Loucy (cell line): ENCODE data around the gene OR13J1.

Experiments used
- H2AFZ ChIP-seq: fragments of 200-600 bp; sonication (generic); 2 replicates; pipeline ENCODE4 v1.6.0; 2016; ENCODE audit warnings: antibody characterized with exemption, mild to moderate bottlenecking, low read length, moderate library complexity
- H3F3A ChIP-seq: fragments of 200-600 bp; 2 replicates; pipeline ENCODE4 v1.6.0; 2016; ENCODE audit warnings: antibody characterized with exemption, low read depth, mild to moderate bottlenecking
- H3K27me3 ChIP-seq: fragments of 200-600 bp; sonication (generic); 2 replicates; pipeline ENCODE4 v1.6.1; 2014; ENCODE audit warnings: low read length, mild to moderate bottlenecking; ENCODE audit not compliant: insufficient read depth, poor library complexity, severe bottlenecking
- H3K36me3 ChIP-seq: fragments of 200-600 bp; sonication (generic); 2 replicates; pipeline ENCODE4 v1.6.1; 2016; ENCODE audit warnings: low read length; ENCODE audit not compliant: insufficient read depth
- H3K4me1 ChIP-seq: fragments of 200-600 bp; sonication (generic); 2 replicates; pipeline ENCODE4 v1.5.1; 2014; ENCODE audit warnings: low read length, mild to moderate bottlenecking; ENCODE audit not compliant: insufficient read depth, poor library complexity, severe bottlenecking
- H3K4me2 ChIP-seq: fragments of 200-600 bp; sonication (generic); 2 replicates; pipeline ENCODE4 v1.6.0; 2014; ENCODE audit warnings: antibody characterized with exemption, low read length, low read depth, mild to moderate bottlenecking; ENCODE audit not compliant: poor library complexity, severe bottlenecking
- H3K4me3 ChIP-seq: fragments of 200-600 bp; sonication (generic); 2 replicates; pipeline ENCODE4 v1.5.1; 2014; ENCODE audit warnings: low read length, mild to moderate bottlenecking, mixed read lengths; ENCODE audit not compliant: poor library complexity, severe bottlenecking
- H3K79me2 ChIP-seq: fragments of 200-600 bp; sonication (generic); 2 replicates; pipeline ENCODE4 v1.6.1; 2014; ENCODE audit warnings: low read length; ENCODE audit not compliant: insufficient read depth
- H3K9ac ChIP-seq: fragments of 200-600 bp; sonication (generic); 2 replicates; pipeline ENCODE4 v1.6.0; 2014; ENCODE audit warnings: mild to moderate bottlenecking, low read depth, low read length, moderate library complexity; ENCODE audit not compliant: poor library complexity, severe bottlenecking
- H3K9me2 ChIP-seq: fragments of 200-600 bp; sonication (generic); replicated peaks from 2 replicates; pipeline ENCODE4 v1.6.1; 2016; ENCODE audit warnings: low read depth, low read length, mixed read lengths
- H3K9me3 ChIP-seq: fragments of 200-600 bp; sonication (generic); 2 replicates; pipeline ENCODE4 v1.6.1; 2014; ENCODE audit warnings: mild to moderate bottlenecking, antibody characterized with exemption, low read length, low read depth; ENCODE audit not compliant: insufficient read depth
- H4K20me1 ChIP-seq: fragments of 200-600 bp; sonication (generic); 2 replicates; pipeline ENCODE4 v1.6.0; 2014; ENCODE audit warnings: antibody characterized with exemption, low read length, mild to moderate bottlenecking; ENCODE audit not compliant: insufficient read depth, poor library complexity, severe bottlenecking
- CTCF ChIP-seq: fragments of 200-600 bp; sonication (generic); conservative IDR thresholded peaks from 2 replicates; pipeline ENCODE4 v1.5.1; 2014; ENCODE audit warnings: mild to moderate bottlenecking, antibody characterized with exemption, low read length
- EZH2phosphoT487 ChIP-seq: fragments of 200-600 bp; IDR thresholded peaks from 2 replicates; pipeline ENCODE4 v1.6.1; 2018; ENCODE audit warnings: antibody characterized with exemption, mild to moderate bottlenecking, moderate library complexity, borderline replicate concordance

Gene OR13J1

GRCh38 chr9:35882263-35882848 is 12.2 kb upstream of the OR13J1 start:
- Histone ChIP-seq H3K4me3 (no peak overlapping the region), H3K9me2 (no peaks in the 10 kb centered on the region), H4K20me1 (no peaks in the 10 kb centered on the region), H3K4me2 (no peak overlapping the region), H3K9ac (no peak overlapping the region), H2AFZ (no peak overlapping the region; the same call in 1 of the 2 replicates), H3K9me3 (no peaks in the 10 kb centered on the region), H3K4me1 (no peaks in the 10 kb centered on the region), H3F3A (no peaks in the 10 kb centered on the region), H3K27me3 (no peaks in the 10 kb centered on the region), H3K79me2 (no peaks in the 10 kb centered on the region), H3K36me3 (no peaks in the 10 kb centered on the region)
- TF ChIP-seq CTCF (peak; percentile 97), EZH2phosphoT487 (no peak)

GRCh38 chr9:35872505-35872904 is 2.3 kb upstream of the OR13J1 start:
- no peaks in the 10 kb centered on the region for H4K20me1 ChIP-seq
- H3K9ac ChIP-seq: no peak overlapping the region
- H3K27me3 ChIP-seq: no peaks in the 10 kb centered on the region
- no peaks in the 10 kb centered on the region for H3K4me1 ChIP-seq
- no peaks in the 10 kb centered on the region; the same call in 1 of the 2 replicates for H3K9me3 ChIP-seq
- no peak for TF ChIP-seq EZH2phosphoT487
- TF ChIP-seq CTCF: no peak
- H3K4me3 ChIP-seq: no peak overlapping the region
- H3F3A ChIP-seq: no peaks in the 10 kb centered on the region
- H2AFZ ChIP-seq: no peak overlapping the region
- no peaks in the 10 kb centered on the region for H3K79me2 ChIP-seq
- no peak overlapping the region for H3K4me2 ChIP-seq
- no peaks in the 10 kb centered on the region for H3K9me2 ChIP-seq
- H3K36me3 ChIP-seq: no peaks in the 10 kb centered on the region

GRCh38 chr9:35871545-35871944 is 1.3 kb upstream of the OR13J1 start:
- H3K4me2 ChIP-seq: no peak overlapping the region
- H2AFZ ChIP-seq: no peak overlapping the region
- no peak for TF ChIP-seq CTCF

More at GRCh38 chr9:35871545-35871944, 1.3 kb upstream of the OR13J1 start:
- no peaks in the 10 kb centered on the region for H3K79me2 ChIP-seq
- no peaks in the 10 kb centered on the region for H4K20me1 ChIP-seq
- no peaks in the 10 kb centered on the region for H3K36me3 ChIP-seq
- H3K27me3 ChIP-seq: no peaks in the 10 kb centered on the region
- H3K9ac ChIP-seq: no peak overlapping the region
- H3K9me2 ChIP-seq: no peaks in the 10 kb centered on the region
- H3K9me3 ChIP-seq: no peaks in the 10 kb centered on the region; the same call in 1 of the 2 replicates
- H3K4me3 ChIP-seq: no peak overlapping the region
- H3K4me1 ChIP-seq: no peaks in the 10 kb centered on the region
- no peaks in the 10 kb centered on the region for H3F3A ChIP-seq
